Measurements from ENCODE around the gene MCM5.

DNA sequence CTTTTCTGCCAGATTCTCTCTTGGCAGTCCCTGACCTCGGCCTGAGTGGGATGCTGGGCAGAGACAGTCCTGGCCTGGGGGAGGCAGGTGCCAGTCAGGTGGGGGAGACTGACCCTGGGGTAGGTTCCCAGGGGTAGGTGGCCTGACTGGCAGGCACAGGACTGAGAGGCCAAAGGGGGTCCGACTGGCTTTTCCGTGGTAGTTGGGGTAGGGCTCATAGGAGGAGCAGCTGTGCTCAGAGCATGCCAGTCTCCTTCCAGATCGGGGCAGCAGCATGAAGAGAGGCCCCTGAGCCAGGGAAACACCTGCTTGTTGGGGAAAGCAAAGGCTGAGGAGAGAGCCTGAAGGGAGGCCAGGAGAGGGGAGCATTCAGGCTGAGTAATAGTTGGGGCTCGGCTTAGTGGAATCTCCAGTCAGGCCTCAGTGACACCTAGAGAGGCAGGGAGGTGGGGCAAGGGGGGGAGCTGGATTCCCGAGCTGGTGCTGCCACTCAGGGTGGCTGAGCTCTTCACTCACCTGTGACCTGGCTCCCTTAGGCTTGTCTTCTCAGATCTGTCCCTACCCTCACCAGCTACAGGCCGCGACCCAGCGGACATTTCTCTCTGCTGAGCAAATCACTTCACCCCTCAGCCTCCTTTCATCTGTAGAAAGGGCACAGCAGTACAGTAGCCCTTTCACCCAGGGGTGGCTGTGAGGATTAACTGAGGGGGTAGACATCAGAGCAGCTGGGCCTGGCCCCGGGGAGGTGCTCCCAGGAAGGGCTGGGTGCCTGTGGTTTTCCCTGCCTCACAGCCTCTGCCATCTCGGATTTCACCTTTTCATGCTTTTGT lies 26.2 kb downstream of the MCM5 start:
- TF ChIP-seq, protein P1, sequence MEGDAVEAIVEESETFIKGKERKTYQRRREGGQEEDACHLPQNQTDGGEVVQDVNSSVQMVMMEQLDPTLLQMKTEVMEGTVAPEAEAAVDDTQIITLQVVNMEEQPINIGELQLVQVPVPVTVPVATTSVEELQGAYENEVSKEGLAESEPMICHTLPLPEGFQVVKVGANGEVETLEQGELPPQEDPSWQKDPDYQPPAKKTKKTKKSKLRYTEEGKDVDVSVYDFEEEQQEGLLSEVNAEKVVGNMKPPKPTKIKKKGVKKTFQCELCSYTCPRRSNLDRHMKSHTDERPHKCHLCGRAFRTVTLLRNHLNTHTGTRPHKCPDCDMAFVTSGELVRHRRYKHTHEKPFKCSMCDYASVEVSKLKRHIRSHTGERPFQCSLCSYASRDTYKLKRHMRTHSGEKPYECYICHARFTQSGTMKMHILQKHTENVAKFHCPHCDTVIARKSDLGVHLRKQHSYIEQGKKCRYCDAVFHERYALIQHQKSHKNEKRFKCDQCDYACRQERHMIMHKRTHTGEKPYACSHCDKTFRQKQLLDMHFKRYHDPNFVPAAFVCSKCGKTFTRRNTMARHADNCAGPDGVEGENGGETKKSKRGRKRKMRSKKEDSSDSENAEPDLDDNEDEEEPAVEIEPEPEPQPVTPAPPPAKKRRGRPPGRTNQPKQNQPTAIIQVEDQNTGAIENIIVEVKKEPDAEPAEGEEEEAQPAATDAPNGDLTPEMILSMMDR (IDR thresholded peaks at IDR 0.05; ENCODE audit: low read length) = no peak
- TF ChIP-seq EZH2phosphoT487 (IDR thresholded peaks at IDR 0.05; ENCODE audit: low read length) = no peak
